A549 (cell line): ENCODE results near the gene SS18. TPM values are rescaled to one million over a fixed set of nuclear protein-coding genes. Genes with fewer than 3 reads are reported as not detected.

Experiments
- ATAC-seq, 2 experiments: fragments of 200-7000 bp in 1 of 2; fragments of >200 bp in 1 of 2; cut with Nextera tagmentation in 1 of 2; cut with Tn5 transposase in 1 of 2; 3 replicates each; pipeline versions ENCODE4 v1.8.0 to v1.9.1; 2018 to 2020; ENCODE audit warnings: mild to moderate bottlenecking in 1 of 2, moderate library complexity in 1 of 2
- CTCF ChIA-PET: fragments of 300-600 bp; sonication (Branson Sonifier 250); formaldehyde crosslinking; extraction: SDS; loops from one replicate; lab custom pipeline; 2021; ENCODE audit warnings: antibody characterized with exemption, inconsistent platforms; lab: Yijun Ruan, JAX
- POLR2A ChIA-PET: fragments of 350-600 bp; formaldehyde crosslinking; extraction: SDS; loops from one replicate; lab custom pipeline; 2021; ENCODE audit warnings: antibody characterized with exemption, inconsistent platforms; lab: Yijun Ruan, JAX
- DNase-seq, 2 experiments: peaks; one replicate each; pipeline versions ENCODE4 v3.0.0 to v3.0.0-alpha.2; 2011 to 2016; ENCODE audit warnings: low read depth in 1 of 2, low spot score in 1 of 2
- FAIRE-seq: peaks from 2 replicates; lab custom pipeline; 2011; peaks lifted over from hg19 to GRCh38; lab: Jason Lieb, UNC
- H3K27ac ChIP-seq, 2 experiments: fragments of >200 bp; sonication (Bioruptor Twin); formaldehyde crosslinking; 3 replicates each; pipeline ENCODE4 v1.5.1; 2016 to 2017
- H3K4me1 ChIP-seq: fragments of >200 bp; sonication (Bioruptor Twin); formaldehyde crosslinking; 3 replicates; pipeline ENCODE4 v1.6.1; 2016
- H3K4me2 ChIP-seq: fragments of >200 bp; sonication (Bioruptor Twin); formaldehyde crosslinking; 3 replicates; pipeline ENCODE4 v1.6.1; 2016
- H3K4me3 ChIP-seq: fragments of >200 bp; sonication (Bioruptor Twin); formaldehyde crosslinking; 3 replicates; pipeline ENCODE4 v1.5.1; 2016
- H3K9me3 ChIP-seq: fragments of >200 bp; sonication (Bioruptor Twin); formaldehyde crosslinking; 3 replicates; pipeline ENCODE4 v1.6.1; 2016
- BHLHE40 ChIP-seq: IDR thresholded peaks from 2 replicates; pipeline ENCODE4 v1.6.1; 2012; ENCODE audit warnings: low read depth, low read length, inconsistent platforms
- CBX2 ChIP-seq: fragments of 200-600 bp; sonication (generic); IDR thresholded peaks from 2 replicates; pipeline ENCODE4 v1.6.1; 2016; ENCODE audit warnings: low read depth, mild to moderate bottlenecking, borderline replicate concordance
- CEBPB ChIP-seq, 2 experiments: fragments of >200 bp in 1 of 2; sonication (Bioruptor Twin) in 1 of 2; formaldehyde crosslinking in 1 of 2; IDR thresholded peaks; 2 replicates each; pipeline ENCODE4 v1.6.1; 2012 to 2016
- CHD4 ChIP-seq: fragments of 200-600 bp; sonication (generic); IDR thresholded peaks from 2 replicates; pipeline ENCODE4 v1.6.1; 2016; ENCODE audit warnings: antibody characterized with exemption, mild to moderate bottlenecking, borderline replicate concordance
- FOSL2 ChIP-seq, 2 experiments: fragments of 450-650 bp in 1 of 2; fragments of >200 bp in 1 of 2; sonication (Bioruptor Twin) in 1 of 2; formaldehyde crosslinking; IDR thresholded peaks; 2 replicates each; pipeline versions ENCODE4 v1.5.0 to v1.6.1; 2016 to 2020; ENCODE audit warnings: mild to moderate bottlenecking in 1 of 2, moderate library complexity in 1 of 2
- HOXA7 ChIP-seq: fragments of 250-450 bp; sonication (Bioruptor Pico); IDR thresholded peaks from 2 replicates; pipeline ENCODE4 v1.5.0; 2020; ENCODE audit warnings: mild to moderate bottlenecking, moderate library complexity
- KDM5A ChIP-seq: fragments of 200-600 bp; sonication (generic); IDR thresholded peaks from 2 replicates; pipeline ENCODE4 v1.6.1; 2016; ENCODE audit warnings: antibody characterized with exemption, mild to moderate bottlenecking
- MAFK ChIP-seq: fragments of 450-650 bp; IDR thresholded peaks from 2 replicates; pipeline ENCODE4 v1.6.1; 2014; ENCODE audit not compliant: partially characterized antibody
- NFE2L2 ChIP-seq: fragments of 150-350 bp; conservative IDR thresholded peaks from 2 replicates; pipeline ENCODE4 v1.6.1; 2014; ENCODE audit warnings: low read length
- NR3C1 ChIP-seq: fragments of >200 bp; sonication (Bioruptor Twin); formaldehyde crosslinking; IDR thresholded peaks from 3 replicates; pipeline ENCODE4 v1.6.1; 2017
- RARB ChIP-seq: fragments of 250-450 bp; sonication (Bioruptor Pico); IDR thresholded peaks from 2 replicates; pipeline ENCODE4 v1.8.0; 2021; ENCODE audit warnings: mild to moderate bottlenecking, moderate library complexity
- RNF2 ChIP-seq: fragments of 200-600 bp; sonication (generic); IDR thresholded peaks from 2 replicates; pipeline ENCODE4 v1.6.1; 2016; ENCODE audit warnings: low read depth, mild to moderate bottlenecking, antibody characterized with exemption, moderate library complexity, borderline replicate concordance
- TP53 ChIP-seq: fragments of 250-450 bp; sonication (Bioruptor Pico); IDR thresholded peaks from 2 replicates; pipeline ENCODE4 v1.5.0; 2021; ENCODE audit warnings: mild to moderate bottlenecking, moderate library complexity
- ZC3H11A ChIP-seq: fragments of 450-650 bp; IDR thresholded peaks from 2 replicates; pipeline ENCODE4 v1.6.1; 2014; ENCODE audit warnings: antibody characterized with exemption, mild to moderate bottlenecking
- ZNF302 ChIP-seq: fragments of 250-450 bp; sonication (Bioruptor Pico); IDR thresholded peaks from 2 replicates; pipeline ENCODE4 v1.9.0; 2021; ENCODE audit warnings: inconsistent platforms, mild to moderate bottlenecking, moderate library complexity
- ZSCAN20 ChIP-seq: fragments of 250-450 bp; sonication (Bioruptor Pico); IDR thresholded peaks from 2 replicates; pipeline ENCODE4 v1.8.0; 2022; ENCODE audit warnings: mild to moderate bottlenecking, moderate library complexity
- WGBS: methylation state at CpG from one replicate; pipeline ENCODE4 v1.1.6; 2017; ENCODE audit errors: missing lambda C conversion rate; 5-methylcytosine and 5-hydroxymethylcytosine counted together
- polyA plus RNA-seq, 4 experiments: library from polyadenylated mRNA; depleted of rRNA in 3 of 4; stranded (reverse); fragments of >200 nt; fragmentation: RNase III in 1 of 4; extraction: RNeasy Plus Mini Kit Qiagen cat#74134 plus additional on column Dnase treatment in 1 of 4; gene quantifications; 2 replicates in 3 of 4; 3 replicates in 1 of 4; pipeline ENCODE4 v1.2.3, GENCODE V29; 2011 to 2017
- TF ChIP-seq, protein P1 (sequence below): fragments of 450-650 bp; IDR thresholded peaks from 2 replicates; pipeline ENCODE4 v1.6.1; 2014; ENCODE audit warnings: antibody characterized with exemption
- TF ChIP-seq, protein P2 (sequence below): IDR thresholded peaks from 2 replicates; pipeline ENCODE4 v1.6.1; 2012; ENCODE audit warnings: low read depth, borderline replicate concordance
- TF ChIP-seq, protein P3 (sequence below): fragments of >200 bp; sonication (Bioruptor Twin); formaldehyde crosslinking; IDR thresholded peaks from 3 replicates; pipeline ENCODE4 v1.5.1; 2016
- TF ChIP-seq, protein P4 (sequence below): IDR thresholded peaks from 2 replicates; pipeline ENCODE4 v1.6.1; 2012

Gene SS18
- polyA plus RNA-seq, 2 of the 4 experiments (the other 2 are of a cell fraction): 59.0 to 119 TPM

DNA sequence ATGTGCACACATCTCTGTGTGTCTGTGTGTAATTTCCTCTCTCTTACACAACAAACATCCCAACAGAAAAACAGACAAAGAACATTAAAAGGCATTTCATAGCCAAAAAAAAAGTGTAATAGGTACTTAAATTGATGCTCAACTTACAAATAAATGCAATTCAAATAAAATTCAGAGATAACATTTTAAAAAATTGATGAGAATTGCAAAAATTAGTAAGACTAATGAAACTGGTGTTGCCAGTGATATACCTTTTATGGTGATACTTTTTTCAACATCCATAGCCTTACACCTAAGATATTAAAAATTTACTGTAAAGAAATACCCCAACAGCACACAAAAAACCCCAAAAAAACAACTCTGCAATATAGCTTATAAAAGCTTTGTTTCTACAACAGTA lies 76.0 kb downstream of the SS18 start:
- H3K27ac ChIP-seq: no peak overlapping the region
- DNase-seq: no peak
- H3K4me3 ChIP-seq: no peak overlapping the region
- ChIA-PET POLR2A (no interaction called here), CTCF (interaction anchor here (0.6 kb wide), 1 partner anchor 10 kb away, joined by 4 read pairs; no protein-coding TSS in a partner anchor)
- no peak for ATAC-seq
- TF ChIP-seq KDM5A (no peak), MAFK (peak; percentile 4)
- no peaks in the 10 kb centered on the region for H3K9me3 ChIP-seq
- H3K4me2 ChIP-seq: no peak overlapping the region
- no peak for FAIRE-seq
- no peaks in the 10 kb centered on the region for H3K4me1 ChIP-seq

DNA sequence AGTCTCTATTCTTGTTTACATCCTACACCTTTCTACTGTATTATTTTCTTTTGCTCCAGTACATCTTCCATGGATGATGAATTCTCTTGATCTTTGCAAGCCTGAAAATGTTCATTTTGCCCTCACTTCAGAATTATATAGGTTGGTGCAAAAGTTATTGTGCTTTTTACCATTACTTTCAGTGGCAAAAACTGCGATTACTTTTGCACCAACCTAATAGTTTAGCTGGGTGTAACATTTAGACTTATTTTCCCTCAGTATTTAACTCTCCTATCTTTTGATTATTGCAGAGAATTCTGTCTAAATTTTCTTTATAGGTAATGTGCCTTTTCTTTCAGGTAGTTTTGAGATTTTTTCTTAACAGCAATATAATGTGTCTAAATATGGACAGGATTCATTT lies 81.8 kb downstream of the SS18 start:
- Histone ChIP-seq H3K27ac (no peak overlapping the region), H3K9me3 (no peaks in the 10 kb centered on the region), H3K4me3 (no peak overlapping the region), H3K4me2 (no peak overlapping the region), H3K4me1 (no peaks in the 10 kb centered on the region)
- no peak for ATAC-seq
- WGBS: 100% methylated on average over 1 of the region's 1 CpG
- ChIA-PET POLR2A (no interaction called here), CTCF (no interaction called here)
- no peak for TF ChIP-seq HOXA7
- TF ChIP-seq CBX2: no peak
- no peak for TF ChIP-seq CEBPB (IDR thresholded peaks at IDR 0.05)
- TF ChIP-seq BHLHE40: no peak
- DNase-seq: no peak
- no peak for FAIRE-seq

DNA sequence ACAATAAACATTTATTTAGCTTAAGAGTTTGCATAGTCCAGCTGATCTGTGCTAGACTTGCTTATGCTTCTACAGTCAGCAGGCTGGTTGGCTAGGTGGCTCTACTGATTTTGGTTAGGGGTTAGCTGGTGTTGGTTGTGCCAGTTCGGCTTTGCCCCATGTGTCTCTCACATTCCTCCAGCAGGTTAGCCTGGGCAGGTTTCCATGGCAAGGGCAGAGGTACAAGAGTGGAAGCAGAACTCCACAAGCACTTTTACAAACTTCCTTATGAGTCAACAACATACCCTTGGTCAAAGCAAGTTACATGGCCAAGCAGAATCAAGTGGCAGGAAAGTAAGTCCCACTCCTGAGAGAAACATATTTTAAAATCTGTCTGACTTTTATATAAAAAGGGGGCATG lies 82.3 kb downstream of the SS18 start:
- DNase-seq (no peak), FAIRE-seq (no peak), ATAC-seq (no peak)
- Histone ChIP-seq H3K4me1 (no peaks in the 10 kb centered on the region), H3K9me3 (no peaks in the 10 kb centered on the region), H3K4me3 (no peak overlapping the region), H3K4me2 (no peak overlapping the region), H3K27ac (no peak overlapping the region)
- ChIA-PET CTCF (no interaction called here), POLR2A (no interaction called here)
- TF ChIP-seq, protein P1, sequence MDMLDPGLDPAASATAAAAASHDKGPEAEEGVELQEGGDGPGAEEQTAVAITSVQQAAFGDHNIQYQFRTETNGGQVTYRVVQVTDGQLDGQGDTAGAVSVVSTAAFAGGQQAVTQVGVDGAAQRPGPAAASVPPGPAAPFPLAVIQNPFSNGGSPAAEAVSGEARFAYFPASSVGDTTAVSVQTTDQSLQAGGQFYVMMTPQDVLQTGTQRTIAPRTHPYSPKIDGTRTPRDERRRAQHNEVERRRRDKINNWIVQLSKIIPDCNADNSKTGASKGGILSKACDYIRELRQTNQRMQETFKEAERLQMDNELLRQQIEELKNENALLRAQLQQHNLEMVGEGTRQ: no peak
- TF ChIP-seq TP53 (CRISPR knock-in tag): no peak
- TF ChIP-seq CHD4: no peak
- no peak for TF ChIP-seq ZC3H11A
- TF ChIP-seq, protein P2, sequence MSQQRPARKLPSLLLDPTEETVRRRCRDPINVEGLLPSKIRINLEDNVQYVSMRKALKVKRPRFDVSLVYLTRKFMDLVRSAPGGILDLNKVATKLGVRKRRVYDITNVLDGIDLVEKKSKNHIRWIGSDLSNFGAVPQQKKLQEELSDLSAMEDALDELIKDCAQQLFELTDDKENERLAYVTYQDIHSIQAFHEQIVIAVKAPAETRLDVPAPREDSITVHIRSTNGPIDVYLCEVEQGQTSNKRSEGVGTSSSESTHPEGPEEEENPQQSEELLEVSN: no peak
- no peak for TF ChIP-seq ZNF302
- no peak for TF ChIP-seq RARB (CRISPR knock-in tag)
- TF ChIP-seq CEBPB (IDR thresholded peaks at IDR 0.05): no peak
- no peak for TF ChIP-seq RNF2
- TF ChIP-seq FOSL2 (IDR thresholded peaks at IDR 0.05): no peak
- TF ChIP-seq FOSL2 (CRISPR knock-in tag; IDR thresholded peaks at IDR 0.05): no peak
- no peak for TF ChIP-seq ZSCAN20 (CRISPR knock-in tag)
- TF ChIP-seq, protein P3, sequence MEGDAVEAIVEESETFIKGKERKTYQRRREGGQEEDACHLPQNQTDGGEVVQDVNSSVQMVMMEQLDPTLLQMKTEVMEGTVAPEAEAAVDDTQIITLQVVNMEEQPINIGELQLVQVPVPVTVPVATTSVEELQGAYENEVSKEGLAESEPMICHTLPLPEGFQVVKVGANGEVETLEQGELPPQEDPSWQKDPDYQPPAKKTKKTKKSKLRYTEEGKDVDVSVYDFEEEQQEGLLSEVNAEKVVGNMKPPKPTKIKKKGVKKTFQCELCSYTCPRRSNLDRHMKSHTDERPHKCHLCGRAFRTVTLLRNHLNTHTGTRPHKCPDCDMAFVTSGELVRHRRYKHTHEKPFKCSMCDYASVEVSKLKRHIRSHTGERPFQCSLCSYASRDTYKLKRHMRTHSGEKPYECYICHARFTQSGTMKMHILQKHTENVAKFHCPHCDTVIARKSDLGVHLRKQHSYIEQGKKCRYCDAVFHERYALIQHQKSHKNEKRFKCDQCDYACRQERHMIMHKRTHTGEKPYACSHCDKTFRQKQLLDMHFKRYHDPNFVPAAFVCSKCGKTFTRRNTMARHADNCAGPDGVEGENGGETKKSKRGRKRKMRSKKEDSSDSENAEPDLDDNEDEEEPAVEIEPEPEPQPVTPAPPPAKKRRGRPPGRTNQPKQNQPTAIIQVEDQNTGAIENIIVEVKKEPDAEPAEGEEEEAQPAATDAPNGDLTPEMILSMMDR: no peak
- no peak for TF ChIP-seq NR3C1
- TF ChIP-seq, protein P4, sequence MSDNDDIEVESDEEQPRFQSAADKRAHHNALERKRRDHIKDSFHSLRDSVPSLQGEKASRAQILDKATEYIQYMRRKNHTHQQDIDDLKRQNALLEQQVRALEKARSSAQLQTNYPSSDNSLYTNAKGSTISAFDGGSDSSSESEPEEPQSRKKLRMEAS: no peak
- TF ChIP-seq KDM5A: no peak
- no peak for TF ChIP-seq NFE2L2
- WGBS: 100% methylated on average over 1 of the region's 1 CpG
